HCT116 (cell line): Measurements from ENCODE around the gene BCAR3. TPM values are rescaled to one million over a fixed set of nuclear protein-coding genes. Genes with fewer than 3 reads are reported as not detected.

Source experiments
- ATAC-seq: fragments of 200-7000 bp; cut with Tn5 transposase; 2 replicates; pipeline ENCODE4 v1.9.1; 2020; ENCODE audit warnings: mild to moderate bottlenecking, moderate library complexity
- BruUV-seq: library from RNA; stranded (reverse); fragments of 400-500 nt; replicated peaks from 2 replicates; lab custom pipeline; 2021; lab: Mats Ljungman, UMichigan
- CTCF ChIA-PET: fragments of 300-600 bp; sonication (Branson Sonifier 250); formaldehyde crosslinking; loops from one replicate; lab custom pipeline; 2021; ENCODE audit warnings: antibody characterized with exemption; lab: Charles Lee
- POLR2A ChIA-PET: fragments of 300-600, 350-600 bp; sonication (Branson Sonifier 250); formaldehyde crosslinking; loops from one replicate; lab custom pipeline; 2021; ENCODE audit warnings: antibody characterized with exemption; lab: Charles Lee
- RAD21 ChIA-PET, 2 experiments: fragments of 300-600 bp; sonication (Branson Sonifier 250); formaldehyde crosslinking; loops; one replicate each; lab custom pipeline; 2023; ENCODE audit warnings: low total read pairs in 2 of 2; ENCODE audit not compliant: uncharacterized antibody in 2 of 2, unreplicated experiment in 2 of 2, low non-redundant PET in 1 of 2; lab: Charles Lee
- DNase-seq: peaks from one replicate; pipeline ENCODE4 v3.0.0-alpha.2; 2010; ENCODE audit warnings: low read depth, low spot score
- H2AFZ ChIP-seq: fragments of 200-600 bp; shearing (Covaris generic), sonication (generic); 2 replicates; pipeline ENCODE4 v1.6.1; 2017; ENCODE audit warnings: low read depth, mixed run types, mixed read lengths, antibody characterized with exemption, low read length; ENCODE audit not compliant: poor library complexity, severe bottlenecking
- H3K27ac ChIP-seq: 2 replicates; pipeline ENCODE4 v1.5.1; 2012; ENCODE audit warnings: low read depth, low read length
- H3K27me3 ChIP-seq: fragments of 200-600 bp; sonication (generic); 2 replicates; pipeline ENCODE4 v1.6.1; 2016; ENCODE audit warnings: mixed run types, low read length, mixed read lengths; ENCODE audit not compliant: insufficient read depth
- H3K36me3 ChIP-seq, 2 experiments: fragments of 200-500 bp in 1 of 2; fragments of 200-600 bp in 1 of 2; sonication (Bioruptor generic) in 1 of 2; sonication (generic) in 1 of 2; 2 replicates each; pipeline versions ENCODE4 v1.5.1 to v1.6.1; 2014 to 2016; ENCODE audit warnings: low read length in 2 of 2, inconsistent platforms in 1 of 2, mixed read lengths in 1 of 2, mixed run types in 1 of 2; ENCODE audit not compliant: insufficient read depth in 2 of 2, control insufficient read depth in 1 of 2
- H3K4me1 ChIP-seq, 2 experiments: fragments of 200-600 bp in 1 of 2; sonication (generic) in 1 of 2; 2 replicates each; pipeline versions ENCODE4 v1.5.1 to v1.6.1; 2012 to 2017; ENCODE audit warnings: low read length in 2 of 2, inconsistent platforms in 1 of 2, mild to moderate bottlenecking in 1 of 2, mixed read lengths in 1 of 2, mixed run types in 1 of 2, moderate library complexity in 1 of 2; ENCODE audit not compliant: insufficient read depth in 2 of 2, control insufficient read depth in 1 of 2
- H3K4me2 ChIP-seq: fragments of 200-600 bp; sonication (generic); 2 replicates; pipeline ENCODE4 v1.6.1; 2017; ENCODE audit warnings: mixed run types, low read length, mixed read lengths
- H3K4me3 ChIP-seq, 2 experiments: fragments of 200-600 bp in 1 of 2; sonication (generic) in 1 of 2; replicated peaks in 1 of 2; 2 replicates each; pipeline ENCODE4 v1.5.1; 2011 to 2016; ENCODE audit warnings: low read length in 2 of 2, control low read depth in 1 of 2, low read depth in 1 of 2, mild to moderate bottlenecking in 1 of 2, mixed read lengths in 1 of 2, mixed run types in 1 of 2
- H3K79me2 ChIP-seq: fragments of 200-600 bp; sonication (generic); 2 replicates; pipeline ENCODE4 v1.6.1; 2017; ENCODE audit warnings: mild to moderate bottlenecking, mixed run types, low read length, moderate library complexity, mixed read lengths; ENCODE audit not compliant: insufficient read depth
- H3K9ac ChIP-seq: fragments of 200-600 bp; sonication (generic); 2 replicates; pipeline ENCODE4 v1.6.1; 2016; ENCODE audit warnings: low read length, mixed read lengths
- H3K9me2 ChIP-seq: fragments of 200-600 bp; sonication (generic), shearing (Covaris generic); 2 replicates; pipeline ENCODE4 v1.6.1; 2017; ENCODE audit warnings: mixed run types, mild to moderate bottlenecking, moderate library complexity; ENCODE audit not compliant: insufficient read depth
- H3K9me3 ChIP-seq, 2 experiments: fragments of 200-500 bp in 1 of 2; fragments of 200-600 bp in 1 of 2; sonication (Bioruptor generic) in 1 of 2; sonication (generic) in 1 of 2; 2 replicates each; pipeline ENCODE4 v1.6.1; 2014 to 2017; ENCODE audit warnings: low read length in 2 of 2, mixed read lengths in 2 of 2, inconsistent platforms in 1 of 2, low read depth in 1 of 2, mild to moderate bottlenecking in 1 of 2, mixed run types in 1 of 2, moderate library complexity in 1 of 2; ENCODE audit not compliant: control insufficient read depth in 1 of 2, insufficient read depth in 1 of 2
- H4K20me1 ChIP-seq: fragments of 200-600 bp; sonication (generic), shearing (Covaris generic); 2 replicates; pipeline ENCODE4 v1.6.1; 2017; ENCODE audit warnings: mixed run types, mild to moderate bottlenecking, moderate library complexity; ENCODE audit not compliant: insufficient read depth
- ATF3 ChIP-seq: IDR thresholded peaks from 2 replicates; pipeline ENCODE4 v1.6.1; 2012
- CBX3 ChIP-seq: IDR thresholded peaks from 2 replicates; pipeline ENCODE4 v1.6.1; 2012; ENCODE audit warnings: low read depth
- CTCF ChIP-seq, 3 experiments: fragments of 200-600 bp in 1 of 3; sonication (generic) in 1 of 3; IDR thresholded peaks in 2 of 3; conservative IDR thresholded peaks in 1 of 3; 2 replicates each; pipeline ENCODE4 v1.5.1; 2012 to 2017; ENCODE audit warnings: low read depth in 2 of 3, low read length in 2 of 3, antibody characterized with exemption in 1 of 3, borderline replicate concordance in 1 of 3, control low read depth in 1 of 3, mild to moderate bottlenecking in 1 of 3, mixed read lengths in 1 of 3, mixed run types in 1 of 3, moderate library complexity in 1 of 3; ENCODE audit not compliant: insufficient read depth in 1 of 3
- ELF1 ChIP-seq: IDR thresholded peaks from 2 replicates; pipeline ENCODE4 v1.6.1; 2012; ENCODE audit warnings: low read depth, borderline replicate concordance
- MAX ChIP-seq: IDR thresholded peaks from 2 replicates; pipeline ENCODE4 v1.6.1; 2012
- POLR2A ChIP-seq: IDR thresholded peaks from 2 replicates; pipeline ENCODE4 v1.7.0; 2011; ENCODE audit warnings: borderline replicate concordance; ENCODE audit not compliant: insufficient read depth, insufficient read length; ENCODE audit errors: extremely low read depth
- POLR2AphosphoS5 ChIP-seq: IDR thresholded peaks from 2 replicates; pipeline ENCODE4 v1.6.1; 2011; ENCODE audit warnings: mild to moderate bottlenecking, low read depth, low read length, moderate library complexity
- SP1 ChIP-seq: IDR thresholded peaks from 2 replicates; pipeline ENCODE4 v1.6.1; 2012; ENCODE audit warnings: low read depth
- SRF ChIP-seq: IDR thresholded peaks from 2 replicates; pipeline ENCODE4 v1.6.1; 2012; ENCODE audit warnings: low read depth
- TCF7L2 ChIP-seq: IDR thresholded peaks from 2 replicates; pipeline ENCODE4 v1.7.0; 2011; ENCODE audit warnings: borderline replicate concordance, inconsistent platforms; ENCODE audit not compliant: insufficient read depth, insufficient read length; ENCODE audit errors: extremely low read depth
- ZBTB33 ChIP-seq: IDR thresholded peaks from 2 replicates; pipeline ENCODE4 v1.6.1; 2011; ENCODE audit warnings: mild to moderate bottlenecking, low read length, moderate library complexity; ENCODE audit not compliant: insufficient replicate concordance; ENCODE audit errors: extremely low read depth
- ZFX ChIP-seq: fragments of 450-650 bp; IDR thresholded peaks from 2 replicates; pipeline ENCODE4 v1.6.1; 2017
- intact Hi-C: fragments of 100-400 bp; cut with micrococcal nuclease; formaldehyde crosslinking; loops from 2 replicates; pipeline ENCODE4 v1.10.0; 2022
- total RNA-seq: library from RNA; stranded (reverse); gene quantifications from one replicate; pipeline ENCODE4 v1.2.1, GENCODE V29; 2021; ENCODE audit not compliant: unreplicated experiment

The BCAR3 gene
- total RNA-seq, 1 experiment from 2014 or later = 24.5 TPM

GRCh38 chr1:93623436-93623835, 58.2 kb downstream of the BCAR3 start:
- peaks cover 96% of the 10 kb centered on the region for H3K79me2 ChIP-seq
- H3K36me3 ChIP-seq = no peaks in the 10 kb centered on the region; a peak in 1 of 4 replicates
- intact Hi-C loops = no loop called here
- no peaks in the 10 kb centered on the region for H3K9me2 ChIP-seq
- ATAC-seq (no peak), DNase-seq (no peak)
- H4K20me1 ChIP-seq = no peaks in the 10 kb centered on the region
- no peak overlapping the region for H3K9ac ChIP-seq
- TF ChIP-seq ZBTB33 = no peak
- TF ChIP-seq CTCF (IDR thresholded peaks at IDR 0.05 in 2 of 3, conservative IDR thresholded peaks at IDR 0.05 in 1 of 3; ENCODE audit: borderline replicate concordance in 1 of 3, insufficient read depth in 1 of 3, low read depth in 2 of 3, low read length in 2 of 3) = no peak
- no peak for TF ChIP-seq ZFX
- no peak for TF ChIP-seq MAX
- TF ChIP-seq SP1 = no peak
- TF ChIP-seq POLR2A = no peak
- no peak for TF ChIP-seq TCF7L2
- TF ChIP-seq CBX3 = no peak
- TF ChIP-seq SRF = no peak
- no peak for TF ChIP-seq ELF1
- TF ChIP-seq POLR2AphosphoS5 = no peak
- no peak for TF ChIP-seq ATF3
- BruUV-seq = no TSS peak
- no peaks in the 10 kb centered on the region for H3K9me3 ChIP-seq
- peak overlapping the region; percentile 43 for H3K4me2 ChIP-seq
- H3K27me3 ChIP-seq = no peaks in the 10 kb centered on the region
- no peak overlapping the region for H3K27ac ChIP-seq
- no peak overlapping the region for H3K4me3 ChIP-seq
- no peak overlapping the region for H2AFZ ChIP-seq
- ChIA-PET CTCF (interaction anchor here (0.9 to 1.8 kb wide), 3 partner anchors 8 to 319 kb away, joined by 3 to 9 read pairs (median 4); no protein-coding TSS in a partner anchor), RAD21 (interaction anchor here in 1 of 2 experiments (1.1 kb wide), 1 partner anchor 223 kb away, joined by 3 read pairs; no protein-coding TSS in a partner anchor), POLR2A (no interaction called here)
- peaks cover 36 to 92% of the 10 kb centered on the region in 2 experiments for H3K4me1 ChIP-seq
